Kidney epithelial cell (primary cell): Measurements from ENCODE around the gene P2RX4. TPM values are rescaled to one million over a fixed set of nuclear protein-coding genes. Genes with fewer than 3 reads are reported as not detected.

ENCODE experiments used
- DNase-seq: peaks from one replicate; pipeline ENCODE4 v3.0.0-alpha.2; 2010; ENCODE audit warnings: low read depth
- H3K27me3 ChIP-seq: 2 replicates; pipeline ENCODE4 v1.6.0; 2011; ENCODE audit warnings: low read length; ENCODE audit not compliant: control insufficient read depth, insufficient read depth
- H3K36me3 ChIP-seq: 2 replicates; pipeline ENCODE4 v1.5.1; 2011; ENCODE audit warnings: low read length; ENCODE audit not compliant: control insufficient read depth, insufficient read depth
- H3K4me3 ChIP-seq: 2 replicates; pipeline ENCODE4 v1.5.1; 2011; ENCODE audit warnings: low read depth, mild to moderate bottlenecking, control low read depth, low read length
- total RNA-seq: library from RNA; depleted of rRNA; stranded (reverse); fragments of >200 nt; gene quantifications from 2 replicates; pipeline ENCODE4 v1.2.3, GENCODE V29; 2015
- TF ChIP-seq, protein P1 (sequence below): IDR thresholded peaks from 2 replicates; pipeline ENCODE4 v1.5.1; 2011; ENCODE audit warnings: mild to moderate bottlenecking, moderate library complexity, low read length, control low read depth, inconsistent platforms; ENCODE audit not compliant: insufficient read depth, poor library complexity, severe bottlenecking

The P2RX4 gene
- total RNA-seq, 1 donor from 2014 or later: 119 TPM

- H3K27me3 ChIP-seq: no peaks in the 10 kb centered on the region
- no peaks in the 10 kb centered on the region for H3K36me3 ChIP-seq
- TF ChIP-seq, protein P1, sequence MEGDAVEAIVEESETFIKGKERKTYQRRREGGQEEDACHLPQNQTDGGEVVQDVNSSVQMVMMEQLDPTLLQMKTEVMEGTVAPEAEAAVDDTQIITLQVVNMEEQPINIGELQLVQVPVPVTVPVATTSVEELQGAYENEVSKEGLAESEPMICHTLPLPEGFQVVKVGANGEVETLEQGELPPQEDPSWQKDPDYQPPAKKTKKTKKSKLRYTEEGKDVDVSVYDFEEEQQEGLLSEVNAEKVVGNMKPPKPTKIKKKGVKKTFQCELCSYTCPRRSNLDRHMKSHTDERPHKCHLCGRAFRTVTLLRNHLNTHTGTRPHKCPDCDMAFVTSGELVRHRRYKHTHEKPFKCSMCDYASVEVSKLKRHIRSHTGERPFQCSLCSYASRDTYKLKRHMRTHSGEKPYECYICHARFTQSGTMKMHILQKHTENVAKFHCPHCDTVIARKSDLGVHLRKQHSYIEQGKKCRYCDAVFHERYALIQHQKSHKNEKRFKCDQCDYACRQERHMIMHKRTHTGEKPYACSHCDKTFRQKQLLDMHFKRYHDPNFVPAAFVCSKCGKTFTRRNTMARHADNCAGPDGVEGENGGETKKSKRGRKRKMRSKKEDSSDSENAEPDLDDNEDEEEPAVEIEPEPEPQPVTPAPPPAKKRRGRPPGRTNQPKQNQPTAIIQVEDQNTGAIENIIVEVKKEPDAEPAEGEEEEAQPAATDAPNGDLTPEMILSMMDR: no peak
- no peak for DNase-seq
- no peak overlapping the region for H3K4me3 ChIP-seq
These were observed 24.7 kb upstream of the P2RX4 start for GRCh38 chr12:121184984-121185889.

DNA sequence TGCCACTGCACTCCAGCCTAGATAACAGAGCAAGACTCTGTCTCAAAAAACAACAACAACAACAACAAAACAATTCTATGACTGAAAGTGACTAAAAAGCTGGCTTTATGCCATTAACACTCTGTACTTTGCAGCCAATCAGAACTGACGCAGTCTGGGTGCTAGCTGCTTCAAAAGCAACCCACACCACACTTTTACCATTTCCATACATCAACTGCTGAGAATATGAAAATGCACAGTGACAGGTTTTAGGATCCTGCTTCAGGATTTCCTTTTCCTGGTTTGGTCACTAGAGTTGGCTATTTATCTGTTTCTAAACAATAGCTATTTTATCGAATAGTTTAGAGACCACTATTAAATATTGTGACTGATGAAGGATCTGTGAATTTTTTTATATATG, 23.1 kb upstream of the P2RX4 start:
- Histone ChIP-seq H3K27me3 (no peaks in the 10 kb centered on the region), H3K36me3 (no peaks in the 10 kb centered on the region), H3K4me3 (no peak overlapping the region)
- no peak for DNase-seq
- TF ChIP-seq, protein P1: no peak

- Histone ChIP-seq H3K36me3 (no peaks in the 10 kb centered on the region), H3K4me3 (no peak overlapping the region), H3K27me3 (no peaks in the 10 kb centered on the region)
- no peak for DNase-seq
- TF ChIP-seq, protein P1: no peak
These were observed 22.4 kb upstream of the P2RX4 start for GRCh38 chr12:121187501-121187900.

DNA sequence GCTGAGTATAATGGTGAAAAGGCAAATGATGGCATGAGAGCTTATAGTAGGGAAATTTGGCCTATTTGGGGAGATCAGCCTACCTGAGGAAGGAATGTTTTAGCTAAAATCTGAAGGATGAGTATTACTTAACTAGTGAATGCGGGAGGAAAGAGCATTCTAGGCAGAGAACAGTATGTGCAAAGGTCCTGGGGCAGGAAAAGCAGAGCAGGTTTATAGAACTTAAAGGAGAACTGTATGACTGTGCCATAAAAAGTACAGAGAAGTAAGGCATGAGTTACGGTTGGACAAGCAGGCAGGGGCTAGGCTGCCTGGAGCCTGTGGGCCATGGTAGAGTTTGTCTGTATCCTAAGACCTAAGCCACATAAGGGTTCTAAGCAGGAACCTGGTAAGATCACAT, 21.7 kb upstream of the P2RX4 start:
- DNase-seq: no peak
- Histone ChIP-seq H3K27me3 (no peaks in the 10 kb centered on the region), H3K36me3 (no peaks in the 10 kb centered on the region), H3K4me3 (no peak overlapping the region)
- TF ChIP-seq, protein P1: no peak

DNA sequence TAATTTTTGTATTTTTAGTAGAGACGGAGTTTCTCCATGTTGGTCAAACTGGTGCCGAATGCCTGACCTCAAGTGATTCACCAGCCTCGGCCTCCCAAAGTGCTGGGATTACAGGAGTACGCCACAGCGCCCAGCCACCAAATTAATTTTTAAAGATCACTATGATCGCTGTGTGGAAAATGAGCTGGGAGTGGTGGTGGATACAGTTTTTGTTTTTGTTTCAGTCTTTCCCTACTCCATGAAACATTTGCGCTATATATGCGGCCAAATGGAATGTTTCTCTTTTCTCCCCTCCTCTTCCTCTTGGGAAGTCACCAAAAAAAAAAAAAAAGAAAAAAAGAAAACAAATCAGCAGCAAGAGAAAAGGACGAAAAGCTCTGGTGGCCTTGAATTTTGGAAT, 20.8 kb upstream of the P2RX4 start:
- Histone ChIP-seq H3K4me3 (no peak overlapping the region), H3K27me3 (no peaks in the 10 kb centered on the region), H3K36me3 (no peaks in the 10 kb centered on the region)
- TF ChIP-seq, protein P1: no peak
- DNase-seq: no peak
